Nephron (organoid): ENCODE results near the gene OXA1L.

Experiments
- H3K27ac Mint-ChIP-seq, 3 experiments: 2 replicates each; pipeline ENCODE4 v1.8.0; 2020; ENCODE audit warnings: mixed read lengths in 3 of 3, mild to moderate bottlenecking in 2 of 3, moderate library complexity in 1 of 3
- H3K27me3 Mint-ChIP-seq: 2 replicates; pipeline ENCODE4 v1.8.0; 2021; ENCODE audit warnings: low read depth, mild to moderate bottlenecking, moderate library complexity, mixed read lengths
- H3K36me3 Mint-ChIP-seq: 2 replicates; pipeline ENCODE4 v1.8.0; 2020; ENCODE audit warnings: low read depth, mixed read lengths
- H3K4me1 Mint-ChIP-seq: 2 replicates; pipeline ENCODE4 v1.8.0; 2020; ENCODE audit warnings: mixed read lengths
- H3K4me3 Mint-ChIP-seq, 3 experiments: 2 replicates each; pipeline ENCODE4 v1.8.0; 2020; ENCODE audit warnings: mild to moderate bottlenecking in 3 of 3, mixed read lengths in 3 of 3, moderate library complexity in 2 of 3
- H3K9me3 Mint-ChIP-seq: 2 replicates; pipeline ENCODE4 v1.8.0; 2020; ENCODE audit warnings: mixed read lengths
- CTCF ChIP-seq, 3 experiments: fragments of 200-600 bp; sonication (generic); IDR thresholded peaks; one replicate each; pipeline ENCODE4 v1.5.0; 2021; ENCODE audit warnings: antibody characterized with exemption in 3 of 3; ENCODE audit not compliant: unreplicated experiment in 3 of 3

The OXA1L gene

GRCh38 chr14:22808388-22809209, 42.1 kb downstream of the OXA1L start:
- H3K9me3 Mint-ChIP-seq: no peaks in the 10 kb centered on the region
- H3K4me3 Mint-ChIP-seq: no peak overlapping the region
- peaks cover 4% of the 10 kb centered on the region for H3K27me3 Mint-ChIP-seq
- TF ChIP-seq CTCF (IDR thresholded peaks at IDR 0.05; ENCODE audit: unreplicated experiment in 3 of 3): no peak
- peaks cover 12% of the 10 kb centered on the region for H3K4me1 Mint-ChIP-seq
- H3K36me3 Mint-ChIP-seq: no peaks in the 10 kb centered on the region
- no peak overlapping the region for H3K27ac Mint-ChIP-seq

- no peak overlapping the region for H3K27ac Mint-ChIP-seq
- no peak for TF ChIP-seq CTCF (IDR thresholded peaks at IDR 0.05; ENCODE audit: unreplicated experiment in 3 of 3)
- peaks cover 31% of the 10 kb centered on the region for H3K4me1 Mint-ChIP-seq
- no peaks in the 10 kb centered on the region for H3K27me3 Mint-ChIP-seq
- H3K36me3 Mint-ChIP-seq: no peaks in the 10 kb centered on the region
- no peak overlapping the region for H3K4me3 Mint-ChIP-seq
- no peaks in the 10 kb centered on the region for H3K9me3 Mint-ChIP-seq
Observed at GRCh38 chr14:22811722-22812121, 45.2 kb downstream of the OXA1L start.

GRCh38 chr14:22812744-22813143, 46.3 kb downstream of the OXA1L start:
- TF ChIP-seq CTCF (IDR thresholded peaks at IDR 0.05; ENCODE audit: unreplicated experiment in 3 of 3): no peak
- Mint-ChIP-seq H3K27me3 (no peaks in the 10 kb centered on the region), H3K36me3 (no peaks in the 10 kb centered on the region), H3K4me1 (peaks cover 32% of the 10 kb centered on the region), H3K27ac (peak overlapping the region in 1 of 3 experiments; percentile 24), H3K4me3 (no peak overlapping the region), H3K9me3 (no peaks in the 10 kb centered on the region)

- H3K9me3 Mint-ChIP-seq: no peaks in the 10 kb centered on the region
- H3K27ac Mint-ChIP-seq: peak overlapping the region in 1 of 3 experiments; percentile 24
- H3K27me3 Mint-ChIP-seq: no peaks in the 10 kb centered on the region
- H3K4me3 Mint-ChIP-seq: no peak overlapping the region
- H3K4me1 Mint-ChIP-seq: peaks cover 35% of the 10 kb centered on the region
- TF ChIP-seq CTCF (IDR thresholded peaks at IDR 0.05; ENCODE audit: unreplicated experiment in 3 of 3): no peak
- H3K36me3 Mint-ChIP-seq: no peaks in the 10 kb centered on the region
Observed at GRCh38 chr14:22813145-22813544, 46.7 kb downstream of the OXA1L start.

GRCh38 chr14:22814373-22814772, 47.9 kb downstream of the OXA1L start:
- peak overlapping the region in 1 of 3 experiments; percentile 75 for H3K4me3 Mint-ChIP-seq
- H3K4me1 Mint-ChIP-seq: peaks cover 42% of the 10 kb centered on the region
- no peaks in the 10 kb centered on the region for H3K36me3 Mint-ChIP-seq
- no peaks in the 10 kb centered on the region for H3K9me3 Mint-ChIP-seq
- H3K27ac Mint-ChIP-seq: peak overlapping the region in 2 of 3 experiments; percentile 83 to 94
- H3K27me3 Mint-ChIP-seq: no peaks in the 10 kb centered on the region
- TF ChIP-seq CTCF (IDR thresholded peaks at IDR 0.05; ENCODE audit: unreplicated experiment in 3 of 3): no peak
